Skin of body (tissue), 2 donors: ENCODE data around the gene SLC9A3. TPM values are rescaled to one million over a fixed set of nuclear protein-coding genes. Genes with fewer than 3 reads are reported as not detected.

Experiments used
- DNase-seq: peaks from one replicate; lab custom pipeline; 2025; lab: John Stamatoyannopoulos, UW
- total RNA-seq: library from RNA; depleted of rRNA; stranded (reverse); fragments of >200 nt; gene quantifications from one replicate; pipeline ENCODE4 v1.2.3, GENCODE V29; 2014

SLC9A3 gene
- total RNA-seq, 1 donor from 2014 or later: 1.5 TPM

GRCh38 chr5:539469-540070 is 15.3 kb upstream of the SLC9A3 start:
- no peak for DNase-seq

- no peak for DNase-seq
Observed at GRCh38 chr5:538801-539468, 14.7 kb upstream of the SLC9A3 start.

- DNase-seq: no peak
Observed at GRCh38 chr5:538271-538771, 14.1 kb upstream of the SLC9A3 start.

GRCh38 chr5:537621-538071 is 13.4 kb upstream of the SLC9A3 start:
- no peak for DNase-seq

GRCh38 chr5:537098-537497 is 12.8 kb upstream of the SLC9A3 start:
- no peak for DNase-seq

GRCh38 chr5:535846-536698 is 11.8 kb upstream of the SLC9A3 start:
- no peak for DNase-seq

- DNase-seq: no peak
Observed at GRCh38 chr5:534743-535671, 10.8 kb upstream of the SLC9A3 start.

- DNase-seq: no peak
Observed at GRCh38 chr5:533955-534742, 9.9 kb upstream of the SLC9A3 start.

- DNase-seq: no peak
Observed at GRCh38 chr5:533243-533954, 9.2 kb upstream of the SLC9A3 start.

GRCh38 chr5:532521-533242 is 8.4 kb upstream of the SLC9A3 start:
- DNase-seq: no peak

- DNase-seq: no peak
Observed at GRCh38 chr5:531749-532315, 7.6 kb upstream of the SLC9A3 start.

- DNase-seq: no peak
Observed at GRCh38 chr5:531101-531748, 7.0 kb upstream of the SLC9A3 start.

- no peak for DNase-seq
Observed at GRCh38 chr5:530001-530955, 6.0 kb upstream of the SLC9A3 start.

- no peak for DNase-seq
Observed at GRCh38 chr5:528629-529511, 4.6 kb upstream of the SLC9A3 start.

GRCh38 chr5:527646-528628 is 3.7 kb upstream of the SLC9A3 start:
- no peak for DNase-seq
